ENCODE results near the gene IFNW1.
A peak's percentile ranks its signal among the peaks of the same experiment; 100 is the strongest.
"Not testable (repeated sequence)": the region's sequence is repeated elsewhere in the genome, so short reads cannot be mapped to it uniquely, and the experiment has no call there.

IFNW1 gene

GRCh38 chr9:21141427-21141882, at the start of gene IFNW1:
Gene IFNW1, minus strand, starts transcription at chr9:21141832. Its CDS starts 262 bp downstream, at chr9:21141570.
- DNase-seq = peak; percentile 3

GRCh38 chr9:21187487-21187886, 45.9 kb upstream of the IFNW1 start, which contains the start of gene IFNA4:
Gene IFNA4, minus strand, starts transcription at chr9:21187587. Its CDS starts 56 bp downstream, at chr9:21187531.
- DNase-seq = not testable (repeated sequence)

- peak; percentile 3 for DNase-seq
These were observed 41.4 kb upstream of the IFNW1 start for GRCh38 chr9:21182810-21183736.

GRCh38 chr9:21174671-21175070, 33.0 kb upstream of the IFNW1 start:
- no peak for DNase-seq

- DNase-seq = no peak
These were observed 30.5 kb upstream of the IFNW1 start for GRCh38 chr9:21172156-21172555.

- DNase-seq = no peak
These were observed 29.7 kb upstream of the IFNW1 start for GRCh38 chr9:21171351-21171750.

- not testable (repeated sequence) for DNase-seq
These were observed 24.9 kb upstream of the IFNW1 start, which contains the start of gene IFNA21 for GRCh38 chr9:21166560-21166959. Gene IFNA21, minus strand, starts transcription at chr9:21166660. Its CDS starts 48 bp downstream, at chr9:21166612.

GRCh38 chr9:21165516-21165915, 23.9 kb upstream of the IFNW1 start:
- no peak for DNase-seq

GRCh38 chr9:21160178-21160577, 18.5 kb upstream of the IFNW1 start:
- peak; percentile 12 for DNase-seq

- DNase-seq = peak; percentile 10
These were observed 13.9 kb upstream of the IFNW1 start for GRCh38 chr9:21155501-21155900.

- peak; percentile 11 for DNase-seq
These were observed 12.5 kb upstream of the IFNW1 start for GRCh38 chr9:21154018-21154608.

- peak; percentile 9 for DNase-seq
These were observed 11.8 kb upstream of the IFNW1 start for GRCh38 chr9:21153336-21154017.

- DNase-seq = no peak
These were observed 3.0 kb upstream of the IFNW1 start for GRCh38 chr9:21144603-21145002.

GRCh38 chr9:21137020-21137419, 4.6 kb downstream of the IFNW1 start:
- no peak for DNase-seq

- no peak for DNase-seq
These were observed 5.9 kb downstream of the IFNW1 start for GRCh38 chr9:21135736-21136135.

GRCh38 chr9:21128186-21128585, 13.4 kb downstream of the IFNW1 start:
- DNase-seq = not testable (repeated sequence)

- no peak for DNase-seq
These were observed 19.9 kb downstream of the IFNW1 start for GRCh38 chr9:21121595-21122251.

- DNase-seq = no peak
These were observed 20.6 kb downstream of the IFNW1 start for GRCh38 chr9:21121079-21121478.

GRCh38 chr9:21119093-21119770, 22.4 kb downstream of the IFNW1 start:
- DNase-seq = no peak

- no peak for DNase-seq
These were observed 27.3 kb downstream of the IFNW1 start for GRCh38 chr9:21114311-21114710.

- peak; percentile 76 for DNase-seq
These were observed 30.7 kb downstream of the IFNW1 start for GRCh38 chr9:21110708-21111576.

Data from fibroblast of upper back skin (primary cell).